ENCODE data around the gene SHMT1.

- no peak for TF ChIP-seq CTCF (IDR thresholded peaks at IDR 0.05)
- TF ChIP-seq POLR2A (IDR thresholded peaks at IDR 0.05) = no peak
These were observed 23.4 kb downstream of the SHMT1 start for GRCh38 chr17:18339933-18340332.
